HEK293 (cell line): Measurements from ENCODE around the gene CABLES2.

Experiments
- CTCF ChIA-PET: fragments of 350-600 bp; formaldehyde crosslinking; extraction: SDS; loops from one replicate; lab custom pipeline; 2021; ENCODE audit warnings: antibody characterized with exemption; lab: Yijun Ruan, JAX
- POLR2A ChIA-PET: fragments of 300-600 bp; formaldehyde crosslinking; extraction: SDS; loops from one replicate; lab custom pipeline; 2020; ENCODE audit warnings: antibody characterized with exemption, inconsistent platforms; lab: Yijun Ruan, JAX
- H3K27ac ChIP-seq: fragments of 200-500 bp; sonication (Bioruptor generic); 2 replicates; pipeline ENCODE4 v1.5.1; 2014; ENCODE audit warnings: low read depth, low read length, control low read depth, inconsistent platforms; ENCODE audit errors: extremely low read depth
- H3K36me3 ChIP-seq, 2 experiments: fragments of 200-500 bp in 1 of 2; sonication (Bioruptor generic) in 1 of 2; 1 replicate in 1 of 2; 2 replicates in 1 of 2; pipeline ENCODE4 v1.5.1; 2014 to 2017; ENCODE audit warnings: inconsistent platforms in 2 of 2, low read length in 2 of 2; ENCODE audit not compliant: control insufficient read depth in 2 of 2, insufficient read depth in 1 of 2
- H3K4me1 ChIP-seq: fragments of 200-500 bp; sonication (Bioruptor generic); 2 replicates; pipeline ENCODE4 v1.5.1; 2014; ENCODE audit warnings: mild to moderate bottlenecking, low read length, inconsistent platforms; ENCODE audit not compliant: control insufficient read depth, insufficient read depth
- H3K4me3 ChIP-seq: 2 replicates; pipeline ENCODE4 v1.5.1; 2011; ENCODE audit warnings: low read depth, mild to moderate bottlenecking, control low read depth, low read length, moderate library complexity
- H3K9me3 ChIP-seq: fragments of 200-500 bp; sonication (Bioruptor generic); 2 replicates; pipeline ENCODE4 v1.5.1; 2014; ENCODE audit warnings: low read depth, low read length, inconsistent platforms; ENCODE audit not compliant: control insufficient read depth, insufficient read depth
- BCL11B ChIP-seq: fragments of 450-650 bp; formaldehyde crosslinking; IDR thresholded peaks from 2 replicates; pipeline ENCODE4 v1.5.1; 2016; ENCODE audit warnings: low read depth, missing biosample characterization, missing genetic modification characterization
- HOXD13 ChIP-seq: sonication (generic); formaldehyde crosslinking; IDR thresholded peaks from 2 replicates; pipeline ENCODE4 v1.8.0; 2022; ENCODE audit warnings: missing genetic modification reagents, borderline replicate concordance
- IKZF3 ChIP-seq: fragments of 450-650 bp; IDR thresholded peaks from 2 replicates; pipeline ENCODE4 v1.5.0; 2018; ENCODE audit warnings: missing biosample characterization, mild to moderate bottlenecking, missing genetic modification characterization, moderate library complexity
- KLF8 ChIP-seq: fragments of 450-650 bp; formaldehyde crosslinking; IDR thresholded peaks from 2 replicates; pipeline ENCODE4 v1.5.1; 2016; ENCODE audit warnings: missing biosample characterization, missing genetic modification characterization
- MYNN ChIP-seq: fragments of 450-650 bp; formaldehyde crosslinking; IDR thresholded peaks from 2 replicates; pipeline ENCODE4 v1.5.1; 2016; ENCODE audit warnings: missing biosample characterization, missing genetic modification characterization, borderline replicate concordance
- MZF1 ChIP-seq: fragments of 450-650 bp; formaldehyde crosslinking; IDR thresholded peaks from 2 replicates; pipeline ENCODE4 v1.5.1; 2017; ENCODE audit warnings: missing biosample characterization, missing genetic modification characterization, borderline replicate concordance
- PRDM10 ChIP-seq: fragments of 450-650 bp; formaldehyde crosslinking; IDR thresholded peaks from 2 replicates; pipeline ENCODE4 v1.5.1; 2016; ENCODE audit warnings: missing biosample characterization, missing genetic modification characterization
- SETDB1 ChIP-seq: IDR thresholded peaks from one replicate; pipeline ENCODE4 v1.6.1; 2017; ENCODE audit warnings: mild to moderate bottlenecking, low read length, moderate library complexity, mixed read lengths; ENCODE audit not compliant: insufficient read length
- SP2 ChIP-seq: fragments of 450-650 bp; formaldehyde crosslinking; IDR thresholded peaks from 2 replicates; pipeline ENCODE4 v1.5.1; 2016; ENCODE audit warnings: missing biosample characterization, missing genetic modification characterization
- ZIC2 ChIP-seq: fragments of 450-650 bp; formaldehyde crosslinking; IDR thresholded peaks from 2 replicates; pipeline ENCODE4 v1.5.1; 2016; ENCODE audit warnings: missing biosample characterization, missing genetic modification characterization
- ZNF138 ChIP-seq: fragments of 450-650 bp; formaldehyde crosslinking; IDR thresholded peaks from 2 replicates; pipeline ENCODE4 v1.5.1; 2016; ENCODE audit warnings: missing biosample characterization, missing genetic modification characterization, borderline replicate concordance
- ZNF148 ChIP-seq: fragments of 450-650 bp; formaldehyde crosslinking; IDR thresholded peaks from 2 replicates; pipeline ENCODE4 v1.5.0; 2017; ENCODE audit warnings: missing biosample characterization, missing genetic modification characterization, borderline replicate concordance
- ZNF175 ChIP-seq: fragments of 450-650 bp; formaldehyde crosslinking; IDR thresholded peaks from 2 replicates; pipeline ENCODE4 v1.5.1; 2016; ENCODE audit warnings: missing biosample characterization, missing genetic modification characterization
- ZNF341 ChIP-seq: fragments of 450-650 bp; formaldehyde crosslinking; IDR thresholded peaks from 2 replicates; pipeline ENCODE4; 2016; ENCODE audit warnings: low read depth, missing biosample characterization, missing genetic modification characterization
- ZNF596 ChIP-seq: fragments of 450-650 bp; IDR thresholded peaks from 2 replicates; pipeline ENCODE4 v1.5.0; 2018; ENCODE audit warnings: missing biosample characterization, mild to moderate bottlenecking, missing genetic modification characterization, moderate library complexity
- ZNF626 ChIP-seq: fragments of 450-650 bp; sonication (Bioruptor Pico); formaldehyde crosslinking; IDR thresholded peaks from 2 replicates; pipeline ENCODE4 v1.5.1; 2018; ENCODE audit warnings: missing biosample characterization, missing genetic modification characterization, inconsistent platforms
- ZNF645 ChIP-seq: fragments of 450-650 bp; formaldehyde crosslinking; IDR thresholded peaks from 2 replicates; pipeline ENCODE4; 2016; ENCODE audit warnings: missing biosample characterization, missing genetic modification characterization
- ZNF777 ChIP-seq: fragments of 450-650 bp; formaldehyde crosslinking; IDR thresholded peaks from 2 replicates; pipeline ENCODE4 v1.5.1; 2017; ENCODE audit warnings: missing biosample characterization, missing genetic modification characterization, borderline replicate concordance

The CABLES2 gene

GRCh38 chr20:62345681-62346370 lies 61.3 kb downstream of the CABLES2 start:
- no peak for TF ChIP-seq ZNF138 (tag by site-specific recombination)
- no peak for TF ChIP-seq ZNF777 (tag by site-specific recombination)
- TF ChIP-seq ZNF596 (tag by site-specific recombination), result no peak
- no peak for TF ChIP-seq ZNF626 (tag by site-specific recombination)
- no peak for TF ChIP-seq SETDB1
- TF ChIP-seq ZNF645 (tag by site-specific recombination), result no peak
- TF ChIP-seq PRDM10, result no peak
- no peak for TF ChIP-seq ZIC2 (tag by site-specific recombination)
- no peak for TF ChIP-seq BCL11B (tag by site-specific recombination)
- no peak for TF ChIP-seq ZNF148 (tag by site-specific recombination)
- TF ChIP-seq HOXD13 (CRISPR knock-in tag), result no peak
- no peak for TF ChIP-seq ZNF175 (tag by site-specific recombination)
- TF ChIP-seq SP2, result no peak
- TF ChIP-seq ZNF341 (tag by site-specific recombination), result no peak
- TF ChIP-seq KLF8, result no peak
- TF ChIP-seq MZF1 (tag by site-specific recombination), result no peak
- TF ChIP-seq IKZF3 (tag by site-specific recombination), result no peak
- no peak for TF ChIP-seq MYNN (tag by site-specific recombination)
- Histone ChIP-seq H3K4me3 (no peak overlapping the region), H3K36me3 (peaks cover 5 to 61% of the 10 kb centered on the region in 2 experiments; a peak in 2 of 3 replicates), H3K4me1 (peaks cover 5% of the 10 kb centered on the region; the same call in 1 of the 2 replicates), H3K27ac (no peak overlapping the region), H3K9me3 (no peaks in the 10 kb centered on the region)
- POLR2A ChIA-PET, result no interaction called here
- CTCF ChIA-PET, result interaction anchor here (0.6 to 1.0 kb wide), 4 partner anchors 26 to 37 kb away, joined by 5 to 6 read pairs (median 5); no protein-coding TSS in a partner anchor
